GM18499 (cell line): Measurements from ENCODE around the gene ENDOV.

Experiments used
- ATAC-seq: cut with Tn5 transposase; IDR thresholded peaks from one replicate; pipeline ENCODE4 v1.9.1; 2021; ENCODE audit warnings: moderate number of reproducible peaks; ENCODE audit not compliant: insufficient read depth, unreplicated experiment

ENDOV gene

DNA sequence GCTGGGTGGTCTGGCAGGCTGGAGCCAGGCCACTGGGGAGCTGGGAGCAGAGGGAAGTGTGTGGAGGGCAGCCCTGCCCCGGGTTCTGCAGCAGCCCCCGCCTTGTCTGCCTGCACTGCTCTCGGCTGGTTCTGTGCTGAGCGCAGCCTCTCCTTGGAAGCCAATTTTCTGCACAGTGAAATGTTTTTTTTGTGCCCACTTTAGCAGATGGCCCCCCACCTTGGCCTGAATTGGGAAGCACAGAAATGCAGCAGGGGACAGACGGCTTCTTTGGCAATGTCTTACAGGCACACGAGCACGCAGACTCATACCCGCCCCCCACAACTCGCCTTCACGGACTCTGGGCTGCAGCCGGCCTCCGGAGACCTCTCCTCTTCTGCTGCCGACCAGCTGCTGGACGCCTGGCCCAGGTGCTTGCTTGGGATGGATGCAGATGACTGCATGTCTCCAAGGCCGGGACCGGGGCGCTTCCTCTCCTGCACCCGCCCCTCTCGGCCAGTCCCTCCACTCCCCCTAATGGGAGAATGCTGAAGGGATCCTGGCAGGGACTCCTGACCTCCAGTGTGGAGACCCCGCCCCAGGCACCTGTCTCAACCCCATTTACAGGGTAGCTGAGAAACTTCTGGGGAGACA lies 46.7 kb downstream of the ENDOV start:
- ATAC-seq: no peak

DNA sequence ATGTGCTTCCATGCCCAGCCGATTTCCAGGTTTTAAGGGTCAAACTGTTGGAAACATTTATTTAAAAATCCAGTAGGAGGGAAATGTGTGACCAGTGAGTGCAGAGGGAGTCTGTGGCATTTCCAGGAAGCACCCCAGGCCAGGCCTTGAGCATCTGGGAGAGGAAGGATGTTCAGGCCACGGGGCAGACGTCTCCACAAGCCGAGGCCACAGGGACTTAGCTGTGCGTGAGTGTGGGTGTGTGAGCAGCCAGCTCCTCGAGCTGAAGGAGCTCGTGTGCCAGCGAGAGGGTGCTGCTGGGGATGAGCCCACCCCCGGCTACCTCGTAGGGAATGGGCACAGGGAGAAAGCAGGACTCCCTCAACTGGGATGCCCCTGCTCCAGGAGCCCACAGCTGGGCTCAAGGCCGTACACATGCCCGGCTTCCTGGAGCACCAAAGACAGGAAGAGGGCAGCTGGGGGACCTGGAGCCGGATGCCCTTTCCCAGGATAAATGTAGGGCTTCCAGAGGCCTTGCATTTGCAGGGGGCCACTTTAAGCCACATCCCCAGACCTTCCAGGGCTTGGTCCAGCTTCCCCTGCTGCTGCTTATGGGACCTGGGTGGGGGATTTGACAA lies 48.9 kb downstream of the ENDOV start:
- no peak for ATAC-seq

DNA sequence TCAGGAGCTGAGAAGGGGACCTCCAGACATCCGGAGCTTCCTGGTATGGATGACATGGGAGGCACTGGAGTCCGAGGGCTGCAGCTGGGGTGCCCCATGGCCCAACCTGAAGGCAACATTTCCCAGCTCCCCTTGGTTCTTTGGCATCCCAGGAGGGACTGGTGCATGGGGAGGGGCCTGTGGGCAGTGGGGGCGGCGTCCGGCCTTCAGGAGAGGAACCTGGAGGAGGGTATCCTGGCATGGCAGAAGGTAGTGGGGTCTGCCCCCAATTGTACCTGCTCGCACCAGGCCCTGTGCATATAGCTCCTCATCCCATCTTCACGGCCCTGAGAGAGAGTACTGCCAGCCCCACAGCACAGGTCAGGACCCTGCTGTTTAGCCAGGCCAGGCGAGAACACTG lies 49.5 kb downstream of the ENDOV start:
- ATAC-seq: no peak

DNA sequence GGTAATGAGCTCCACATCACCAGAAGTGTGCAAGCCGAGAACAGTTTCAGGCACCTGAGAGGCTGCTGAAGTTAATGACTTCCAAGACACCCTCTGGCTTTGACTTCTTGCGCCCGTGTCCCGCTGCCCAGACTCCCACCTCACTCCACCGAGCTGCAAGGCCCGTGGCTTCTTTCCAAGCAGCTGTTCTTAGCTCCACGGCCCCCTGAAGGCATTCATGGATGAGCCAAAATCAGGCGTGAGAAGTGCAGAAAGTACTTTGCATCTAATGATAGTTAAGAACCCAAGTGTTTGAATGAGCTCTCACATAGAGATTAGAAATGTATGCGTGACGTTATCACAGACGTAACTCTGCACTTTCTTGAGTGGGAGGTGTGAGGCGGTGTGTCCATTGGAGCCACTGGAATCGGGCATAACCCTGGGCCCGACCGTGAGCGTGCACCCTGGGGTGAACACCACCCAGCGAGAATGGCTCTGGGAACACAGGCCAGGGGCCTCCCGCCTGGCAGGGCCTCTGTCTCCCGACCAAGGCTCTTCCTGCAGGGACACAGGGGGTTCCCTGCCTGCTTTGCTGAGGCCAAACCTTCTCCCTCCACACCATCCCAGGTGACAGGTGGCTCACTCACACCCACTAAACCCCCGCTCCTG lies 50.5 kb downstream of the ENDOV start:
- no peak for ATAC-seq

DNA sequence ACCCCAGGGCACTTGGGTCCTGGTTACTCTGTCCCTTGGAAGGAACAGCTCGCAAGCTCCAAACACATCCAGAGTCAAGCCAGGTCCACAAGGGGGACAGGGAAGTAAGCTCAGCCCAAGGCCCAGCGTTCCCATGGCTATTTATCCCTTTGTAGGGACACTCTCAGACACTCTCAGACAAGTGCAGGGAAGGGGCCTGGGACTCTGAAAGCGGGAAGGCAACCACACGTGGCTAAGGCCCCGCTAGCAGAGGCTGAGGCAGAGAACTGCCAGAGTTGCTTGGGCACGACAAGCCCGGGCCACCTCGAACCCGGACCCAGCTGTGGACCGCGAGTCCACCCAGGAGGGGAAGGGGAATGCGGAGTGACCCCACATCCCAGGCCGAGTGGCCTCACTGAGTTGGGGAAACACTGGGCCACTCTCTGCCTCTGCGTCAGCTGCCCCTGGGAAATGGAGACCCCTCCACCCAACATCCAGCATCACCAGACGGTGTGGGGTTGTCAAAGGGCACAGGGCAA lies 51.3 kb downstream of the ENDOV start:
- ATAC-seq: no peak

DNA sequence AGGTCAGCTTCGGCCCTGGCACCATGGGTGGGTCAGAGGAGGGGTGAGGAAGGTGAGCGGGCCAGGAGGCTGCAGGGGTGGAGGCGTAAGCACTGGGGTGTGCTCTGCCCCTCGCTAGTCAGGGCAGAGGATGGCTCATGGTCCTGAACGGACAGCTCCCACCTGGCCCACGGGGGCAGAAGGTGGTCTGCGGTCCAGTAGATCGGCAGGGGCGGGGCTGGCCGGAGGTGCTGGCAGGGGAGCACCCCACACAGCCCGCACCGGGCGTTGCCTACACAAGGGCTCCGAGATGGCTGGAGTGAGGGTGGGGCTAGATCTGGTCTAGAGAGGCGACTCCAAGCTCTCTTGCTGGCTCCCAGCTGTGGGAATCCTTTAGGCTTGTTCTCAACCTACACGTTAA lies 53.3 kb downstream of the ENDOV start:
- no peak for ATAC-seq

DNA sequence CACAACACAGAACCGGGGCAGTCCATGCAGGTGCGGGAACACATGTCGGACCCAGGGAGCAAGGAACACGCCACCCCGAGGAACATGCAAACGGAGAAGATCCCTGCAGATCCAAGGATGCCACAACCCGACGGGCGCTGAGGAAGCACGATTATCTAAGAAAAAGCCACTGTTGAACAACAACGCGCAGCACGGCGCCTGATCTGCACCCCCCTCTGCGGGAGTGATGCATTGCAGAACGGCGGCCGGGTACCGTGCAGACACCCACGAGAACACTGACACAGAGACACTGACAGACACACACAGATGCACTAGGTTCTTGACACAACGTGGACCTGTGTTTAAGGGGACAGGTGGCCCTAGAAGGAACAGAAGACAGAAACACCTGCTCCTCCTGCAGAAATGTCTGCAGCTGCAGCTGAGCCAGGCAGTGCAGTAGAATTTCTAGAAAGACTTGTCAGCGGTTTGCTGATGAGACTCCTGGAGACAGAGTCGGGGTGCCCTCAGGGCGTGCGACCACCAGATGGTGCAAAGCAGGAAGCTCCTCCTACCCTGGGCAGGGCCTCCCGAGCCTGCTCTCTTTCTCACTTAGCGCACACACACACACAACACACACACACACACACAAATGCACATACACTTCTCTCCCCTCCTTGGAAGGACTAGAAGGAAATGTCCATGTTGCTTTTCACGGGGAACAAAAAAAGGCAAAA lies 54.0 kb downstream of the ENDOV start:
- no peak for ATAC-seq

DNA sequence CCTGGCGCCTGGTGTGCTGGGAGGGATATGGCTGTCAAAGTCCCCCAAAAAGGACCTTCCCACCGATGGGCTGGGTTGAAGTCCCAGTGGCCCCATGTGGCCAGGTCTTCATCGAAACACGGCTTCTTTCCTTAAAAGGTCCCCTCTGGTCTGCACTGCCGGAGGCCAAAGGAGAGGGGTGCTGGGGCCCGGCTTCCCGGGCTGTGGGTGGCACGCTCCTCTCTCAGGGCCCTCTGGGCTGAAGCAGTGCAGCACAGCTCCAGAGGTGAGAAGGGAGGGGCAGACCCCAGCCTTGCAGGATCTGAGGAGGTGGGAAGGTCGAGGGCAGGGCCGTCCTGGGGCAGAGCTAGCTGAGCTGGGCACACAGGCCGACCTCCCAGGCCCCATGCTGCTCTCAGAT lies 54.7 kb downstream of the ENDOV start:
- ATAC-seq: no peak

DNA sequence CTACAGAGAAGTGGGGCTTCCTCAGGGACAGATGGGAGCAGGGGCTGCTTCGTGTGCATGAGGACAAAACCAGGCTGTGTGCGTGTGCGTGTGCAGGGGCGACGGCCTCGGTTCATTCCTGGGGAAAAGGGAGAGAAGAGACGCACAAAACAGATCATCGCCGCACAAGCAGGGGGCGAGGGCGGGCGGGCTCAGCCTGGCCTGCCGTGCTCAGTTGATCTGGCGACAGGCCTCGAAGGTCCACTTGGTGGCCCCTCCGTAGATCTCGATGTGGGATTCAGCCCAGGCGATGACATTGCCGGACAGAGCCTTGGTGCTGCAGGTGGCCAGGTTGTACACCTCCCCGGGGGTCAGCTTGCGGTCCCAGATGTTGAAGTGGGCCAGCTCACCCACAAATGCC lies 55.6 kb downstream of the ENDOV start:
- ATAC-seq: no peak

DNA sequence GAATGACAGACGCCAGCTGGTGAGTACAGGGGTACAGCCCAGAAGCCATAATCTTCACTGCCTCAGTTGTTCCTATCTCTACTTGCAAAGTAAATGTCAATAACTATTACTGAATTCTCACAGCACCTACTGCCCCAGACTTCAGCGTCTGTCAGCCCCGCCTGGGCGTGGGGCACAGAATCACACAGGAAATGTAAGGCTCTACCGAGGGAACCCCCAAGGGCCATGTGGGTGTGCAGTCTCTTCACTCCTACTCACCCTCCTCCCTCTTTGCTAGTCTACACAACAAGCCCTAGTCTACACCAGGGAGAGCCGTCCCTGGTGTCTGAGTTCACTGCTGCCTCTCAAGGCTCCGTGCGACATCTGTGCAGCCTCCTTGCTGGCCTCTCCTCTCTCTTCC lies 57.0 kb downstream of the ENDOV start:
- ATAC-seq: no peak

DNA sequence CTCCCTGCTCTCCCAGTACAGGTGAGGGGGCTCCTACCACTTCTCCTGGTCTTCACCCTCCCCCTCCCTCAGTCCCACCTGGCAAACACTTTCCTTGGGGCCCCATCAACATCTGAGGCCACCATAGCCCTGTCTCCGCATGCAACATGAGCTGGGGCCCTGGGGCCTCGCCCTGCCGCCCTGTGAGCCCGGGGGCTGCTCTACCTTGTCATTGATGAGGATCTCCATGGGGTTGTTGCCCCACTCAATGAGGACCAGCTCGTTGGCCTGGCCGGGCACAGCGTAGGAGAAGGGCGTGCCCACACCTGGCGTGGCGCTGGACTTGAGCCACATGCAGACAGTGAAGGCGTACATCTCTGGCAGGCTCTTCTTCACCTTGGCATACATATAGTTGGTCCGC lies 58.0 kb downstream of the ENDOV start:
- ATAC-seq: no peak

DNA sequence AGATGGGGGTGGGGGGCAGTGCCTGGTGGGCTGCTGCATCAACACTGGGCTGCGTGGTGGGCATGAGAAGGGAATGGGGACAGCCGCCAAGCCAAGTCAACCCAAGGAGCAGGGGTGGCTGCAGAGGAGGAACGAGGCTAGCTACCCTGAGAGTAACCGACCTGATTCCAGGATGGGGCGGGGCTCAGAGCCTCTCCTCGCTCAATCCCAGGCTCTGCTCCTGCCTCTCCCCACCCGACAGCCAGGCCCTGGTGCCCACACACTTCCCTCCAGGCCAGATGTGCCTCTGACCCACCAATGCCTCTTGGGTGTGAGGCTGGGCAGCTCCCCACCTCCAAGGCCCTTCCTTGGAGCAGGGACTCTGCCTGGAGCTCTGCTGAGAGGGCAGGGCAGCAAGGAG lies 58.7 kb downstream of the ENDOV start:
- ATAC-seq: no peak

DNA sequence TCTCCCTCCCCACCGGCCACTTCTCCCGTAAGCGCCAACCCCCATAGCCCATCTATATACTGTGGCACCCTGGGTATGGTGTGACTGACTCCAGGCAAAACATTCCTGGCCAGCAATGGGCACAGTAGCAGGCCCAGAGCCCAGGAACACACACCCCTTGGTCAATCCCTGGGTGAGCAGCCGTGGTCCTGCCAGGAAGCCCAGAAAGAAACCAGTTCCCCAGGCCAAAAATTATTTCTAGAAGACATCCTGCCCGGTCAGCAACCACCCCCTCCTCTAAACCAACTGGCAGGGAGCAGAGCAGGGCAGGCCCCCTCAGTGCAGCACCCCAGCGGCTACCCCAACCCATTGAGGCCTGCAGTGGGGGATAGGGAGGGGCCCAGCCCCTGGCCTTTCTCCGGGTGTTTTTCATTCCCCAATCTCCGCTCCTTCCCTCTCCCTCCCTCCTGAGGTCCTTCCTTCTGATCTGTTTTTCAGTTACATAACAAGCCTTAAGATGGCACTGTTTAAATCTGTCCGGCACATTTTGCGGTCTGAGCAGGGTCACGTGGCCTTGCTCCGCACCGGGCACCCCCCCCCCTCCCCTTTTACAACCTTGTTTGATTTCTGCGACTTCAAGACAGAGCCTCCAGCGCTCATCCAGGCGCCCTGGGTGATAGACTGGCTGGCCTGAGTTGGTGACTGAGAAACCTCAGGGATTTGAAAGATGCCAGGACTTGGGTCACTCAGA lies 59.4 kb downstream of the ENDOV start:
- no peak for ATAC-seq

DNA sequence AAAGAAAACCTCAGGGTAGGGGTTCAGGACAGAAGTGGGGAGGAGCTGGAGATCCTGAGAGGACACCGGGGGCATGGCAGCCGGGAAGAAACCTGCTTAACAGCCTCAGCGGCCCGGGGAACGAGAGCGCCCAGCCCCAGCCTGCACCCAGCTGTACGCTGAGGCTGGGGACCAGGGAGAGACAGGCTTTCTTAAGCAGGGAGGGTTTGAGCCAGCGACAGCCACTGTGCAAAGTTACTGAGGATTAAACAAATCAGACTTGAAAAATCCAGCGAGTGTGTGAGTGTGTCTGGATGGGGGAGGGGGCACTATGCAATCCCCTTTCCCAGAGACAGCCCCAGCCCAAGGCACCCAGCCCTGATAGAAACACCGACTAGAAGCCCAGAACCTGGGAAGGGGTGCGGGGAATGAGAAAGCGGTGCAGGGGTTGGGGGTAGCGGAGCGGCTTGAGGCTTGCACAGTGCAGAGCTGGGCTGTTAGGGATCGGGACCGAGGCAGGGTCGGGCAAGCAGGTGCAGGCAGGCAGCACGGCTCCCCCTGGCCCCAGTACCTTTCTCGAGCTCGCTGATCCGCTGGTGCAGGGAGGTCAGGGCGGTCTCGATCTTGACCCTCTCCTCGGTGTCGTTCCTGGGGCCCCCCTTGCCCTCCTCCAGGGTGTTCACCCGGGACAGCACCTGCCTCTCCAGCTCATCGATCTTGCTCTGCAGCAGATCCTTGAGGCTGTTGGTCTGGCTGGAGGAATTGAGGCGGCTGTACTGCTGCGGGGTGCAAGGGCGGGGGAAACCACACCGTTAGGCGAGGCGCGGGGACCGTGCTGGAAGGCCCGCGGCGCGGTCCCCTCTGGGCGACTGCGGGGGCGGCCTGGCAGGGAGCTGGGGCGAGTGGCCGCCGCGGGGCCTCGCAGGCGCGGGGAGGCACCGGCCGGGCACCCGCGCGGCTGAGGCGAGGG lies 60.3 kb downstream of the ENDOV start:
- no peak for ATAC-seq

DNA sequence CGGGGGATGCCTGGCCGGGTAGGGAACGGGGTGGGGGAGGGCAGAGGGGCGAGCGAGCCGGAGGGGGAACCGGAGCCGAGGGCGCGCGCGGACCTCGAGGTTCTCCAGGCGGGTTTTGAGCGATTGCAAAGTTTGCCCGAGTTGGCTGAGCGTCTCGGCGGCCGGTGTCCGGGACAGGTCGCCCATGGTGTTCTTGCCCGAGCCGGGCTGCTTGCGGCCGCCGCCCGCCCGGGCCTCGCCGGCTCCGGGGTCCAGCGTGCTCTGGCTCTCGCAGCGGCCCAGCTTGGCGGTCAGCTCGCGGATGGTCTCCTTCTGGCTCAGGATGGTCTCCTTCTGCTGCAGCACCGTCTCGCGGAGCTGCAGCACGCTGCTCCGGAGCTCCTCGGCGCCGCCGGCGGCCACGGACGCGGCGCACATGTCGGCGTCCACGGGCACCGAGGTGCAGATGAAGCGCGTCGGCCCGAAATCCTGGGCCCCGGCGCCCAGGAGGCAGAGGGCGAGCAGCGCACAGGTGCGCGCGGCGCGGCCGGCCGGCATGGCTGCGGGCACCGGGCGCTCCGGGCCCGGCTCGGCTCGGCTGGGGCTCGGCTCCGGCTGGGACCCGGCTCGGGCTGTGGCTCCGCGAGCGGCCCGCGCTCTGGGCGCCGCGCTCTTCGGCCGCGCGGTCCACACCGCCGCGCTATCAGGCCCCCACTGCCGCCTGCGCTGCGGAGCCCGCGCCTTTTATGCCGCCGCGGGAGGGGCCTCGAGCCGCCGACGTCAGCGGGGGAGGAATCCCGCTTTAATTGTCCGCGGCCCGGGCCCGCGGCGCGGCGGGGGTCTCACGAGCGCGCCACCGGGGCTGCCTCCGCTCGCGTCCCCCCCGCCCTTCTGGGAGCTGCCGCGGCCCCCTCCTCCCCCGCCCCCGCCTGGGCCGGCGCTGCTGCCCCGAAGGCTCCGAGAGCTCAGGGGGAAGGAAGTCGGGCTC lies 61.2 kb downstream of the ENDOV start, which contains the start of gene NPTX1:
TSS of gene NPTX1 (minus strand) at position 698 of the 967 bp plus-strand sequence. CDS start at position 537, 161 bp downstream.
- no peak for ATAC-seq

DNA sequence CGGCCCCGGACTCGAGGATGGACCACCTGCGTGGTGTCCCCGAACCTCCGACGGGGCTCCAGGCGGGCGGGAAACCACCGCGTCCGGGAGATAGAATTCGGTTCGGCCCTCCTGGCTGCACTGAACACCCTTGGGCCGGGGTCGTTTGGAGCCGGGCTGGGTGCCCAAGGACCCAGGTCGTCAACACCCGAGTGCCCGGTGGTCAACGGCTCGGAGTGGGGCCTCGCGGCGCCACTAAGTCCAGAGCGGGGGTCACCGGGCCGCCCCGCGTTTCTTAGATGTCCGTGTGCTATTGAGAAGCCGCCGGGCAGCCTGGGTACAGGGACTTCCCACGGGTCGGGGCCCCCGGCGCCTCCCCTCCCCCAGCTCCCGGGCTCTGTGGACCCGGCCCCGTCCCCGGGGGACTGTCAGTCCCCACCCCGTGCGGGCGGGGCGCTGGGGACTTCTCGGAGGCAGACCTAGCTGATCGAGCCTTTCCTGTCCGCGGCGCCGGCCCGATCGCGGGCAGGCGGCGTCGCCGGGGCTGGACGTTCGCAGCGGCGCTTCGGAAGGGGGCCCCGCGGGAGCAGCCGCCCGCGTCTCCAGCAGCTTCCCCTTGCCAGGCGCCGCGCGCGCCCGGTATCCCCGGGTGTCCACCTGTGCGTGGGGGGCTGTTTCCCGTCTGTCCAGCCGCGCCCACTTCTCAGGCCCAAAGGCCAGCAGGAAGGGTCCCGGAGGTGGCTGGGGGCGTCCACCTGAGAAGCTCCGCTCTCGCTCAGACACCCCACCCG lies 62.1 kb downstream of the ENDOV start:
- ATAC-seq: no peak
